Measurements from ENCODE around the gene SLC25A45.

Gene SLC25A45, protein sequence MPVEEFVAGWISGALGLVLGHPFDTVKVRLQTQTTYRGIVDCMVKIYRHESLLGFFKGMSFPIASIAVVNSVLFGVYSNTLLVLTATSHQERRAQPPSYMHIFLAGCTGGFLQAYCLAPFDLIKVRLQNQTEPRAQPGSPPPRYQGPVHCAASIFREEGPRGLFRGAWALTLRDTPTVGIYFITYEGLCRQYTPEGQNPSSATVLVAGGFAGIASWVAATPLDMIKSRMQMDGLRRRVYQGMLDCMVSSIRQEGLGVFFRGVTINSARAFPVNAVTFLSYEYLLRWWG

DNA sequence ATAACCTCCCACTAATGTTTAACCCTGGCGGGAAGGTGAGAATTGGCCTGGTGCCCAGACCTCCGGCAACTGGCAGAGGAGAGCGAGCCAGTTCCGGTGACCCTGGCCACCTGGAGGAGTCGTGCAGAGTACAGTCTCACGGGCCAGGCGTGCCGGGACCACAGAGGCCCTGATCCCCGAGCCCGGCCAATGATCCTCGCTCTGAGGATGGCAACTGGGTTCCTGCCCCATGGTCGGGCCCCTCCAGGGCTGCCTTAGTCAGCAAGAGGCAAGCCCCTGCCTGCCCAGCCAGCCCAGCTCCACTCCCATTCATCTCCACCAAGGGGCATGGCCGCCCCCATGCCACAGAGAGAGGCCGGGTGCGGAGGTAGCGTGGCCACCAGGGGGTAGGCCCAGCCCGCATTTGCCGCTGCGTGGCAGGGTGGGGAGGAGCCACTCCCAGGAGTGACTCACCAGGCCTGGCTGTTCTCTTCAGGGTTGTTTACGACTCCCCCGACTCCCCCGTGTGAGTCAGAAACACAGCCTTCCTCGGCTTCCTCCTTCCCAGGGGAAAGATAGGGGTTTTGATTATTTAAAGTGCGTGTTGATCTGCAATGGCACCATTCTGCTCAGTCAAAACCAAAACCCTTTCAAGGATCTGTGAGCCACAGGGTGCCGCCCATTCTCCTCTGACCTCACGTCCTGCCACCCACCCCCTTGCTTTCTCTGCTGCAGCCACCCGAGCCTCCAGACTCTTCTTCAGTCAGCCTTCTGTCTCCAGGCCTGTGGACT lies at the start of gene SLC25A45:
Gene SLC25A45, minus strand, starts transcription at position 614 of the 771 bp plus-strand sequence. CDS start 695 bp downstream, outside the sequence.
- DNase-seq: peak; percentile 73

DNA sequence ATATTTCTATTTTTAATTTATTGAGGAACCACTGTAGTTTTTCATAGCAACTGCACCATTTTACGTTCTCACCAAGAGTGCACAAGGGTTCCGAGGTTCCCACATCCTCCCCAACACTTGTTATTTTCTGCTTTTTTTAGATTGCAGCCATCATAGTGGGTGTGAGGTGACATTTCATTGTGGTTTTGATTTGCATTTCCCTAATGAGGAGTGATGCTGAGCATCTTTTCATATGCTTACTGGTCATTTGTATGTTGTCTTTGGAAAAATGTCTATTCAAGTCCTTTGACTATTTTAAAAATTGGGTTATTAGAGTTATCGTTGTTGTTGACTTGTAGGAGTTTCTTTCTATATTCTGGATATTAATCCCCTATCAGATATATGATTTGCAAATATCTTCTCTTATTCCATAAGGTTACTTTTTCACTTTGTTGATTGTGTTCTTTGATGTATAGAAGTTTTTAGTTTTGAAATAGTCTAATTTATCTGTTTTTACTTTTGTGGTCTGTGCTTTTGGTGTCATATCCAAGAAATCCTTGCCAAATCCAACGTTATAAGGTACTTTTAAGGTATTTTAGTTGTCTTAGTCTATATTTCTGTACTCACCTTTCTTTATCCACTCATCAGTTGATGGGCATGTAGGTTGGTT lies 49.1 kb upstream of the SLC25A45 start:
- no peak for DNase-seq

DNA sequence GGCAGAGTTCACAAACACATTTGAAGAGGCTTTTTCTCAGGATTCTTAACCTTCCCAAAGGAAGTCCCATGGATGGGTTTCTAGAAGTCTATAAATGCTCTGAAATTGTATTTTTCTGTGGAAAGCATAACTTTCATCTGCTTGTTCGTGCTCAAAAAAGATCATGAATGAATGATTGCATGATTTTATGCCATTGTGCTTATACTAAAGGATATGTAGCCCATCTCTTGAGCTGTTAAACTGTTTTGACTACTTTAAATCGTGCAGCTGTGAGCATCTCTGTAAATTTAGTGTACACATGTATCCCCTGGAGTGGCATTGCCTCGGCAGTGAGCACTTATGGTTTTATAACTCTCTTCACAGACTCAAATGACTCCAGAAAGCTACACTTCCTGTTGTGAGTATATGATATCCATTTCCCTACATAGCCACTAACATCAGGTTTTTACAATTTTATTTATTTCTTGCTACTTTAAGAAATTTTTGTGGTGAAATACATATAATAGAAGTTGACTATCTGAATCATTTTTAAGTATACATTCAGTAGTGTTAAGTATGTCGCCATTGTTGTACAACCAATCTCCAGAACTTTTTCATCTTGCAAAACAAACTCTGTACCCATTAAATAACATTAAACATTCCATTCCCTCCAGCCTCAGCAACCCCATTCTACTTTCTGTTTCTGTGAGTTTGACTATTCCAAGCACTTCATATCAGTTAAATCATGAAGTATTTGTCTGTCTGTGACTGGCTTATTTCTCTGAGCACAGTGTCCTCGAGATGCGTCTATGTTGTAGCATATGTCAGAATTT lies 48.2 kb upstream of the SLC25A45 start:
- no peak for DNase-seq

DNA sequence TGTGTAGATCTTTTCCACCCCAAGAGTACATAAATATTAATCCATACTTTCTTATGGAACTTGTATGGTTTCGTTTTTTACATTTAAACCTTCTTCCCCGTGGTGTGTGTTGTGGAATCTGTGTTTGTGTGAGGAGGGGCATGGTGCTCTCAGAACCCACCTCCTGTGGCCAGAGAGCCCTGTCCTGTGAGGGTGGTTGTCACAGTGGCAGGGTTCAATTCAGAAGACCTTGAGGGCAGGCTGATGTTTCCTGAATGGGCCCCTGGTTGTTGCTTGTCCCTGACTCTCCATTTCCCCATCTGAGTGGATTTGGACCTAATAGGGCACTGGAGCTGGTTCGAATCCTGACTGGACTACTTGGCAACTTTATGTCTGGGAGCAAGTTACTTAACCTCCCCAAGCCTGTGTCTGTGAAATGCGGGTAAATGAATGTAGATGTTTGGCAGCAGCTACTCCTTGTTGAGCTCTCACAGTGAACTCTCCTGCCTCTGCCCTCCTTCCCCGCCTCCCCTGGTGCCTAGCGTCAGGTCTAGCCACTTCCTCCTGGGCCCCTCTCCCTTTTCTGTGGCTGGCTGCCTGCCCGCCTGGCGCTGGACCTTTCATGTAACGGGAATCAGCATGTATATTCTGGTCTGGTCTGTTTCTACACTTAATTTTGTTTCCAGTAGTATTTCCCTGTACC lies 47.4 kb upstream of the SLC25A45 start:
- no peak for DNase-seq

DNA sequence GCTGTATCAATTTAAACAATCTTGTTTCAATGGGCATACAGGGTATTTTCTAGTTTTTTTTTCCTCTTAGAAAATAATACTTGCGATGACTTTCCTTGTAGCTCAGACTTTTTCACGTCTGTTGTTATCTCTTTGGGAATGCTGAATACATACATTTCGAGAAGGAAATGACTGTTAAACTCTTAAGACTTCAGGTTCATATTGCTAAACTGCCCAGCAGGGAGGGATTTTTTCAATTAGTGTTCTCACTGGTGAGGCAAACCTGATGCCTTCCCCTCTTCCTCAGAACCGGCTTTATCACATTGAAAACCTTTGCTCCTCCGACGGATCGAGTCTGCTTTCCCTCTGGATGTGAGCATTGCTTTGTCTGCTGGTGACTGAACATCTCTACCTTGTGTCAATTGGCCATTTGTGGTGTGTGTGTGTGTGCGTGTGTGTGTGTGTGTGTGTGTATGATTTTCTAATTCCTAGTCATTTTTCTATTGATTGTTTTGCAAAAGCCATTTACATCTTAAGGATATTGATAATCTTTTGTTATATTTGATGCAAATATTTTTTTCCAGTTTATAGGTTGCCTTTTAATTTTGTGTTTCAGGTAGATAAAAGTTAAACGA lies 46.7 kb upstream of the SLC25A45 start:
- DNase-seq: no peak

DNA sequence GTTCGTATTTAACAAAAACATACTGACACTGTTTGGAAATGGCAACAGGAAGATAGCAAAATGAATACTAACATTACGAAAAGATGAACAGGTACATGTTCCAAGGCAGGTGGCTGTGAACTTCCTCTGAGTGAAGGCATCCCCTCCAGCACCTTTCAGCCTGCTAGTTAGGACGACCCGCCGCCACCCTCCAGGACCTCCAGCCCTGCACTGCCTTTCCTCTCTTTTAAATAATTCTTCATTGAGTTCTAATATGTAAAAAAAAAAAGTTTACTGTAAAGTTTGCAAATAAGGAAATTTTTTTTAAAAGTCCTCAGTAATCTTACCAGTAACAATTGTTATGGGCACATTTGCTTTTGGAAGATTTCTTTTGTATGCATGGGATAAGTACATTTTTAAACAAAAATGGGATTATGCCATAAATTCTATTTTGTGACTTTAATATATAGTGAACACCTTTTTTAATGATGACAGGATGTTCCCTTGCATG lies 46.2 kb upstream of the SLC25A45 start:
- no peak for DNase-seq

DNA sequence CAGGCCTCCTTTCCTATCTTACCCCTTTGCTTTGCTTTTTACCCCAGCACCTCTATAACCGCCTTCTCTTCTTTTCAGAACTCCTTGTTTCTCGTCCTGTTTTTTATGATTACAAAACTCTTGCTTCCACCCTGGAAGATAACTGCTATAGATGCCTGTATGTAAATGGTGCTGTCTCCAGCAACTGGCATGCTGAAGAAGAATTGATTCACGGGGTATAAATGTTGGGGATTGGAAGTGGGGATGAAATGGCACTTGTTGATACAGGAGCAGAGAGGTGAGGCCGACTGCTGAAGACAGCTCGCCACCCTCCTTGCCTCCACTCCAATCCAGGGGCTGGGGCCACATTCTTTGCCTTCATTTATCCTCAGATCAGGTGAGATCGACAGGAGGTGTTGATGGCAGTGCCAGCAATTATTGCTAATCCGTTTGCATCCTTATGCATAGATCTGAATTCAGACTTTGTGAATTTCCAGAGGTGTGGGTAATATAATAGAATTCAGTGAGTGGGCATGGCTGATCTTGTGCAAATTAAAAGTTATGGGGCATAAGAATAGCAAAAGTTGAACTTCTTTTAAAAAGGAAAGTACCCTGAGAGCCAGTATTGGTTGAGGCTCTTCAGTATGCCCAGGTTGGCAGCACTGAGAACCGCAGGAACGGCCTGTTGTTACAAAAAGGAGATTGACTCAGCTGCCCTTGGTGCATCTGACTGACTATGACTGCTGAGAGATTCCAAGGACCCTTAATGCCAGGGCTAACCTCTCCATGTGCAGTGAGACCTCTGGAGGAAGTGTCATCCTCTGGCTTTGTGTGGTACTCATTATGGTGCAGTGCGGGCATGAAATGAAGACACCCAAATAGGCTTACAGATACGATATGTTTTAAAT lies 45.5 kb upstream of the SLC25A45 start:
- DNase-seq: no peak

DNA sequence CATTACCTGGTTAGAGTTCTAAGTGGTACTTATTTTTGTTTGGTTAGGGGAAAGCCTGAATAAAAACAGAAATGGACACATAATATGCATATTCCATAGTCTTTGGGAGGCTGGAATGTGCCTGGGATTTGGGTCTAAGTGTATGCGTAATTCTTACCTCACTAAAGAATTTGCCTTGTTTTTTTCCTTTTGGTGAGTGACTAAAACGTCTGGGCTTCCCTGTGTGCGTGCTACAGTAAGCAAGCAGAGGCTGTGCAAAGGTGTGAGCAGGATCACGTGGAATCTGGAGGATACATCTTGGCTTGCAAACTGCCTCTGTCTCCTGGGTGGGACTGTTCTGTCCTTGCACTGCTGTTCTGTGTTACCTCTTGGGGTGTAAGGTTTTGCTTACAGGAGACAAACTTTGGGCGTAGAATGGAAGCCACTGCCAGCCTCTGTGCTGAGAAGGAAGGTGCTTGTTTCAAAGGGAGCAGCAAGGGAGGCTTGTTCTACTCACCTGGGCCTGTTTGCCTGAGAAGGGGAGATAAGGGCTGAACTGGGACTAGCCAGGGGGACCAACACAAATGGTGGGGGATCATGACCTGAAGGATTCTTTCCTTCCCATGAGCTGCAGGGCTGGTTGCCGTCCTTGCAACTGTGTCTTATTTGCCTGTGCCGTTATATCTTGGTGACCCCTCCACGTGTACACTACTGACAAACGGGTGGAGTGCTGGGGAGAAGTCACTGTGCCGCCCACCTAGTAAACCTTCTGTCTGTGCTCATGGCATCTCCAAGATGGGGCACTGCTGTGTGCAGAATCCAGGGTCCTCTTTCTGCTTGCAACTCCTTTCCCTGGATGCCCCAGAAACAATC lies 44.6 kb upstream of the SLC25A45 start:
- DNase-seq: no peak

DNA sequence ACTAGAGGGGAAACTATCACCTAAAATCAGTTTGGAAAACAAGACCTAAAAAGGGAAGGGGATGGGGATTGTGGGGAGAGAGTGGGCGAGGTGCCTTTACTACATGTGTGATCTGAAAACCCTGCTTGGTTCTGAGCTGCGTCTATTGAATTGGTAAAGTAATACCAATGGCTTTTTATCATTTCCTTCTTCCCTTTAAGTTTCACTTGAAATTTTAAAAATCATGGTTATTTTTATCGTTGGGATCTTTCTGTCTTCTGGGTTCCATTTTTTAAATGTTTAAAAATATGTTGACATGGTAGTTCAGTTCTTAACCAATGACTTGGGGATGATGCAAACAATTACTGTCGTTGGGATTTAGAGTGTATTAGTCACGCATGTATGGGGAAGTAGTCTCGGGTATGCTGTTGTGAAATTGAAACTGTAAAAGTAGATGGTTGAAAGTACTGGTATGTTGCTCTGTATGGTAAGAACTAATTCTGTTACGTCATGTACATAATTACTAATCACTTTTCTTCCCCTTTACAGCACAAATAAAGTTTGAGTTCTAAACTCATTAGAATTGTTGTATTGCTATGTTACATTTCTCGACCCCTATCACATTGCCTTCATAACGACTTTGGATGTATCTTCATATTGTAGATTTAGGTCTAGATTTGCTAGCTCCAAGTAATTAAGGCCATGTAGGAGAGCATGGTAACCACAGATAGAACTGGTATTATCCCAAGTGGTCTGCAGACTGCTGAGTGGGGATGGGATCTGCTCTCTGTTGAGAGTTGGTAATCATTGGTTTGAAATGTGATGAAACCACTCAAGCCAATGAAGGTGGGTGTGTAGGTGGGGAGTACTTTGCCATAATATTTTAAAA lies 43.8 kb upstream of the SLC25A45 start:
- no peak for DNase-seq

DNA sequence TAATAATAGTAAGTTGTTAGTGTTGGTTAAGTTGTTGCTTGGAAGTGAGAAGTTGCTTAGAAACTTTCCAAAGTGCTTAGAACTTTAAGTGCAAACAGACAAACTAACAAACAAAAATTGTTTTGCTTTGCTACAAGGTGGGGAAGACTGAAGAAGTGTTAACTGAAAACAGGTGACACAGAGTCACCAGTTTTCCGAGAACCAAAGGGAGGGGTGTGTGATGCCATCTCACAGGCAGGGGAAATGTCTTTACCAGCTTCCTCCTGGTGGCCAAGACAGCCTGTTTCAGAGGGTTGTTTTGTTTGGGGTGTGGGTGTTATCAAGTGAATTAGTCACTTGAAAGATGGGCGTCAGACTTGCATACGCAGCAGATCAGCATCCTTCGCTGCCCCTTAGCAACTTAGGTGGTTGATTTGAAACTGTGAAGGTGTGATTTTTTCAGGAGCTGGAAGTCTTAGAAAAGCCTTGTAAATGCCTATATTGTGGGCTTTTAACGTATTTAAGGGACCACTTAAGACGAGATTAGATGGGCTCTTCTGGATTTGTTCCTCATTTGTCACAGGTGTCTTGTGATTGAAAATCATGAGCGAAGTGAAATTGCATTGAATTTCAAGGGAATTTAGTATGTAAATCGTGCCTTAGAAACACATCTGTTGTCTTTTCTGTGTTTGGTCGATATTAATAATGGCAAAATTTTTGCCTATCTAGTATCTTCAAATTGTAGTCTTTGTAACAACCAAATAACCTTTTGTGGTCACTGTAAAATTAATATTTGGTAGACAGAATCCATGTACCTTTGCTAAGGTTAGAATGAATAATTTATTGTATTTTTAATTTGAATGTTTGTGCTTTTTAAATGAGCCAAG lies 42.9 kb upstream of the SLC25A45 start:
- no peak for DNase-seq

DNA sequence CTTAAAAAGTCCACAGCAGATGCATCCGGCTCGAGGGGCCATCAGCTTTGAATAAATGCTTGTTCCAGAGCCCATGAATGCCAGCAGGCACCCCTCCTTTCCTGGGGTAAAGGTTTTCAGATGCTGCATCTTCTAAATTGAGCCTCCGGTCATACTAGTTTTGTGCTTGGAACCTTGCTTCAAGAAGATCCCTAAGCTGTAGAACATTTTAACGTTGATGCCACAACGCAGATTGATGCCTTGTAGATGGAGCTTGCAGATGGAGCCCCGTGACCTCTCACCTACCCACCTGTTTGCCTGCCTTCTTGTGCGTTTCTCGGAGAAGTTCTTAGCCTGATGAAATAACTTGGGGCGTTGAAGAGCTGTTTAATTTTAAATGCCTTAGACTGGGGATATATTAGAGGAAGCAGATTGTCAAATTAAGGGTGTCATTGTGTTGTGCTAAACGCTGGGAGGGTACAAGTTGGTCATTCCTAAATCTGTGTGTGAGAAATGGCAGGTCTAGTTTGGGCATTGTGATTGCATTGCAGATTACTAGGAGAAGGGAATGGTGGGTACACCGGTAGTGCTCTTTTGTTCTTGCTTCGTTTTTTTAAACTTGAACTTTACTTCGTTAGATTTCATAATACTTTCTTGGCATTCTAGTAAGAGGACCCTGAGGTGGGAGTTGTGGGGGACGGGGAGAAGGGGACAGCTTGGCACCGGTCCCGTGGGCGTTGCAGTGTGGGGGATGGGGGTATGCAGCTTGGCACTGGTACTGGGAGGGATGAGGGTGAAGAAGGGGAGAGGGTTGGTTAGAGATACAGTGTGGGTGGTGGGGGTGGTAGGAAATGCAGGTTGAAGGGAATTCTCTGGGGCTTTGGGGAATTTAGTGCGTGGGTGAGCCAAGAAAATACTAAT lies 42.0 kb upstream of the SLC25A45 start:
- no peak for DNase-seq

DNA sequence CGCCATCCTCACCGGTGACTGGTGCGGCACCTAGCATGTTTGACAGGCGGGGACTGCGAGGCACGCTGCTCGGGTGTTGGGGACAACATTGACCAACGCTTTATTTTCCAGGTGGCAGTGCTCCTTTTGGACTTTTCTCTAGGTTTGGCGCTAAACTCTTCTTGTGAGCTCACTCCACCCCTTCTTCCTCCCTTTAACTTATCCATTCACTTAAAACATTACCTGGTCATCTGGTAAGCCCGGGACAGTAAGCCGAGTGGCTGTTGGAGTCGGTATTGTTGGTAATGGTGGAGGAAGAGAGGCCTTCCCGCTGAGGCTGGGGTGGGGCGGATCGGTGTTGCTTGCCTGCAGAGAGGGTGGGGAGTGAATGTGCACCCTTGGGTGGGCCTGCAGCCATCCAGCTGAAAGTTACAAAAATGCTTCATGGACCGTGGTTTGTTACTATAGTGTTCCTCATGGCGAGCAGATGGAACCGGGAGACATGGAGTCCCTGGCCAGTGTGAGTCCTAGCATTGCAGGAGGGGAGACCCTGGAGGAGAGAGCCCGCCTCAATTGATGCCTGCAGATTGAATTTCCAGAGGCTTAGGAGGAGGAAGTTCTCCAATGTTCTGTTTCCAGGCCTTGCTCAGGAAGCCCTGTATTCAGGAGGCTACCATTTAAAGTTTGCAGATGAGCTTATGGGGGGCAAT lies 41.2 kb upstream of the SLC25A45 start:
- DNase-seq: no peak

DNA sequence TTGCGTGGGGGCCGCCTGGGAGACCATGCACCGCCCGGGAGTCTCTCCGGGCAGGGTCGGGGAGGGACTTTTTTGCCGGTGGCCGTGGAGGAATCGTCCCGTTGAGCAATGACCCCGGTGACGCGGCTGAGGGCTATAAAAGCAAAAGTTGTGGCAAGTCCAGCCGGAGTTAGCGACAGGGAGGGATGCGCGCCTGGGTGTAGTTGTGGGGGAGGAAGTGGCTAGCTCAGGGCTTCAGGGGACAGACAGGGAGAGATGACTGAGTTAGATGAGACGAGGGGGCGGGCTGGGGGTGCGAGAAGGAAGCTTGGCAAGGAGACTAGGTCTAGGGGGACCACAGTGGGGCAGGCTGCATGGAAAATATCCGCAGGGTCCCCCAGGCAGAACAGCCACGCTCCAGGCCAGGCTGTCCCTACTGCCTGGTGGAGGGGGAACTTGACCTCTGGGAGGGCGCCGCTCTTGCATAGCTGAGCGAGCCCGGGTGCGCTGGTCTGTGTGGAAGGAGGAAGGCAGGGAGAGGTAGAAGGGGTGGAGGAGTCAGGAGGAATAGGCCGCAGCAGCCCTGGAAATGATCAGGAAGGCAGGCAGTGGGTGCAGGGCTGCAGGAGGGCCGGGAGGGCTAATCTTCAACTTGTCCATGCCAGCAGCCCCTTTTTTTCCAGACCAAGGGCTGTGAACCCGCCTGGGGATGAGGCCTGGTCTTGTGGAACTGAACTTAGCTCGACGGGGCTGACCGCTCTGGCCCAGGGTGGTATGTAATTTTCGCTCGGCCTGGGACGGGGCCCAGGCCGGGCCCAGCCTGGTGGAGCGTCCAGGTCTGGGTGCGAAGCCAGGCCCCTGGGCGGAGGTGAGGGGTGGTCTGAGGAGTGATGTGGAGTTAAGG lies 40.4 kb upstream of the SLC25A45 start, which contains the start of gene NEAT1:
Gene NEAT1, plus strand, starts transcription at position 166 of the 883 bp plus-strand sequence.
- DNase-seq: peak; percentile 63

DNA sequence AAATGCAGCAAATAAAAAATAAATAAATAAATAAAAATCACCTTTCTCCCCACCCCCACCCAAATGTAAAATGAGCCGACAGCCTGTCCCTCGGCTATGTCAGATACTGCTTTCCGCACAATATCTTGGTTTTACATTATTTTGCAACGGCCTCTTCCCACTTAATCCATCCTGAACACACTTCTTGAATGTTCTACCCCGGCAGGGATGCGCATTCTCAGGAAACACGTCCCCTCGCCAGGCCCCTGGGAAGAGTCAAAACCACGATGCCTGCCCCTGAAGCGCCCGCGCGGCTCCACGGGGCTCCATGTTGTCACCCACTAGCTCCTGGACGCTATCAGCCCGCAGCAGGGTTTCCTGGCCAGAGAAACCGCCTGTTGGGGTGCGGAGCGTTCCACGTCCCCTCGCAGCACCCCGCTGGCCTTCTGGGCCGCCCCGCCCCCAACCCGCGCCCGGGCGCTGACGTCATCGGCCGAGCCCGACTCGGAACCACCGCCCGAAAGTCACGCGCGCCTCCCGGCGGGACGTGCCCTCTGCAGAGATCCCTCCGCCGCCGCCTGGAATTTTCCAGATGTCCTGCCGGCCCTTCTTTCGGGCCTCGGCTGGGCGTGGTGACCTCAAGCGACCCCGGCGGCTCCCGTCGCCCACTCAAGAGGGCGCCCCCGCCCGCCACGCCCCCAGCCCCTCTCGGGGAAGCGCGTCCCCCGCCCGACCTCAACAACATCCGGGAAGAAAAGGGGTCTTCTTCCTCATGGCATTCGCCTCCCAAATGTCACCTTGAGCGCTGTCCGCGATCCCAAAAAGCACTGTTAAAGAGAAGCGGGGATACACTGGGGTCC lies 39.6 kb upstream of the SLC25A45 start:
- peak; percentile 69 for DNase-seq

Data from 8988T (cell line).